HepG2 (cell line): ENCODE data around the gene PSD4. TPM values are rescaled to one million over a fixed set of nuclear protein-coding genes. Genes with fewer than 3 reads are reported as not detected.

Experiments used
- ATAC-seq: fragments of 200-7000 bp; cut with Tn5 transposase; 3 replicates; pipeline ENCODE4 v1.9.1; 2020; ENCODE audit warnings: mild to moderate bottlenecking, moderate library complexity
- BruUV-seq: library from RNA; stranded (reverse); fragments of 400-500 nt; replicated peaks from 2 replicates; lab custom pipeline; 2021; lab: Mats Ljungman, UMichigan
- CTCF ChIA-PET: fragments of 300-600 bp; formaldehyde crosslinking; extraction: SDS; loops from one replicate; lab custom pipeline; 2021; ENCODE audit warnings: low total read pairs, inconsistent platforms, low intra/inter-chr PET ratio; lab: Yijun Ruan, JAX
- POLR2A ChIA-PET: fragments of 350-600 bp; sonication (Branson Sonifier 250); formaldehyde crosslinking; loops from one replicate; lab custom pipeline; 2020; ENCODE audit warnings: antibody characterized with exemption, inconsistent platforms; lab: Yijun Ruan, JAX
- DNase-seq: peaks from one replicate; pipeline ENCODE4 v3.0.0-alpha.2; 2015; ENCODE audit warnings: low spot score
- FAIRE-seq: peaks from 3 replicates; lab custom pipeline; 2011; peaks lifted over from hg19 to GRCh38; lab: Jason Lieb, UNC
- H2AFZ ChIP-seq: one replicate; pipeline ENCODE4 v1.6.1; 2011; ENCODE audit warnings: low read length, inconsistent platforms
- H3K27ac ChIP-seq: fragments of 300-600 bp; 3 replicates; pipeline ENCODE4 v1.8.0; 2011; ENCODE audit warnings: mixed run types, mild to moderate bottlenecking, mixed read lengths, low read length, inconsistent platforms; ENCODE audit not compliant: insufficient read depth; ENCODE audit errors: extremely low read length
- H3K27me3 ChIP-seq, 2 experiments: fragments of 200-600 bp in 1 of 2; 2 replicates in 1 of 2; 3 replicates in 1 of 2; pipeline versions ENCODE4 v1.6.0 to v1.8.0; 2011; ENCODE audit warnings: low read length in 2 of 2, mild to moderate bottlenecking in 2 of 2, moderate library complexity in 2 of 2, inconsistent platforms in 1 of 2; ENCODE audit not compliant: insufficient read depth in 2 of 2, control insufficient read depth in 1 of 2
- H3K36me3 ChIP-seq, 2 experiments: fragments of 200-600 bp in 1 of 2; replicated peaks in 1 of 2; 2 replicates in 1 of 2; 3 replicates in 1 of 2; pipeline versions ENCODE4 v1.5.1 to v1.8.0; 2011; ENCODE audit warnings: low read length in 2 of 2, inconsistent platforms in 1 of 2; ENCODE audit not compliant: insufficient read depth in 2 of 2, control insufficient read depth in 1 of 2
- H3K4me1 ChIP-seq: 2 replicates; pipeline ENCODE4 v1.5.1; 2012; ENCODE audit warnings: low read length, inconsistent platforms; ENCODE audit not compliant: insufficient read depth
- H3K4me2 ChIP-seq: 2 replicates; pipeline ENCODE4 v1.6.0; 2011; ENCODE audit warnings: low read depth, low read length, inconsistent platforms
- H3K4me3 ChIP-seq, 3 experiments: fragments of 200-600 bp in 1 of 3; sonication (generic), shearing (Covaris generic) in 1 of 3; replicated peaks in 1 of 3; 2 replicates each; pipeline ENCODE4 v1.5.1; 2011 to 2016; ENCODE audit warnings: low read length in 3 of 3, inconsistent platforms in 2 of 3, low read depth in 2 of 3, mild to moderate bottlenecking in 2 of 3, control low read depth in 1 of 3, mixed read lengths in 1 of 3; ENCODE audit not compliant: insufficient read depth in 1 of 3
- H3K79me2 ChIP-seq: one replicate; pipeline ENCODE4 v1.6.1; 2011; ENCODE audit warnings: low read length, inconsistent platforms; ENCODE audit not compliant: insufficient read depth
- H3K9ac ChIP-seq: 2 replicates; pipeline ENCODE4 v1.6.0; 2011; ENCODE audit warnings: mild to moderate bottlenecking, low read depth, low read length, inconsistent platforms; ENCODE audit not compliant: insufficient read depth
- H3K9me3 ChIP-seq: 2 replicates; pipeline ENCODE4 v1.5.1; 2012; ENCODE audit warnings: mild to moderate bottlenecking, low read length
- H4K20me1 ChIP-seq: 2 replicates; pipeline ENCODE4 v1.6.0; 2011; ENCODE audit warnings: inconsistent platforms, mild to moderate bottlenecking, low read length, moderate library complexity; ENCODE audit not compliant: insufficient read depth
- AHR ChIP-seq: IDR thresholded peaks from 2 replicates; pipeline ENCODE4 v1.6.1; 2018; ENCODE audit warnings: missing genetic modification reagents, missing compliant biosample characterization
- CTCF ChIP-seq: sonication (generic); formaldehyde crosslinking; IDR thresholded peaks from 2 replicates; pipeline ENCODE4 v1.5.0; 2020; ENCODE audit warnings: mild to moderate bottlenecking, missing genetic modification reagents, moderate library complexity
- HIC2 ChIP-seq: sonication (generic); formaldehyde crosslinking; IDR thresholded peaks from 2 replicates; pipeline ENCODE4 v1.9.0; 2022; ENCODE audit warnings: low read depth, missing genetic modification reagents
- HOXA7 ChIP-seq: sonication (generic); formaldehyde crosslinking; IDR thresholded peaks from 2 replicates; pipeline ENCODE4 v1.8.1; 2022; ENCODE audit warnings: mild to moderate bottlenecking, missing genetic modification reagents, moderate library complexity
- MLXIP ChIP-seq: sonication (generic); formaldehyde crosslinking; IDR thresholded peaks from 2 replicates; pipeline ENCODE4 v1.9.0; 2021; ENCODE audit warnings: missing genetic modification reagents, borderline replicate concordance
- MTA1 ChIP-seq: sonication (generic); formaldehyde crosslinking; IDR thresholded peaks from 2 replicates; pipeline ENCODE4 v1.4.0; 2020; ENCODE audit warnings: missing genetic modification reagents, mild to moderate bottlenecking, borderline replicate concordance
- MTF1 ChIP-seq: sonication (generic); formaldehyde crosslinking; IDR thresholded peaks from 2 replicates; pipeline ENCODE4 v1.5.0; 2020; ENCODE audit warnings: missing genetic modification reagents
- TERF1 ChIP-seq: sonication (generic); formaldehyde crosslinking; IDR thresholded peaks from 2 replicates; pipeline ENCODE4 v1.8.0; 2022; ENCODE audit warnings: mild to moderate bottlenecking, missing genetic modification reagents, moderate library complexity
- USF2 ChIP-seq, 2 experiments: sonication (generic) in 1 of 2; formaldehyde crosslinking in 1 of 2; IDR thresholded peaks; 2 replicates each; pipeline versions ENCODE4 v1.5.1 to v1.6.1; 2011 to 2020; ENCODE audit warnings: borderline replicate concordance in 1 of 2, low read depth in 1 of 2, low read length in 1 of 2, mild to moderate bottlenecking in 1 of 2, missing genetic modification reagents in 1 of 2, moderate library complexity in 1 of 2
- ZFY ChIP-seq: sonication (generic); formaldehyde crosslinking; IDR thresholded peaks from 2 replicates; pipeline ENCODE4 v1.4.0; 2020; ENCODE audit warnings: missing genetic modification reagents
- ZNF230 ChIP-seq: sonication (generic); formaldehyde crosslinking; IDR thresholded peaks from 2 replicates; pipeline ENCODE4 v1.4.0; 2020; ENCODE audit warnings: mild to moderate bottlenecking, missing genetic modification reagents
- ZNF629 ChIP-seq: sonication (generic); formaldehyde crosslinking; conservative IDR thresholded peaks from 2 replicates; pipeline ENCODE4 v1.5.0; 2020; ENCODE audit warnings: missing genetic modification reagents
- ZNF773 ChIP-seq: sonication (generic); formaldehyde crosslinking; IDR thresholded peaks from 2 replicates; pipeline ENCODE4 v1.4.0; 2020; ENCODE audit warnings: missing genetic modification reagents, borderline replicate concordance
- WGBS: methylation state at CpG from one replicate; pipeline ENCODE4 v1.1.6; 2017; ENCODE audit warnings: low lambda C conversion rate; 5-methylcytosine and 5-hydroxymethylcytosine counted together
- in situ Hi-C: cut with HindIII; loops from 2 replicates; pipeline ENCODE4 v1.10.0; 2017; ENCODE audit warnings: low pct_unique_long_range_greater_than_20kb; ENCODE audit not compliant: extremely low pct_ligation_motif_present
- intact Hi-C: fragments of 100-400 bp; cut with micrococcal nuclease; formaldehyde crosslinking; loops from one replicate; pipeline ENCODE4 v1.10.0; 2022; ENCODE audit not compliant: unreplicated experiment
- polyA plus RNA-seq, 8 experiments: library from polyadenylated mRNA; depleted of rRNA in 3 of 8; stranded (reverse) in 7 of 8; unstranded in 1 of 8; fragments of >200 nt; fragmentation: Illumina TruSeq in 4 of 8; extraction: Trizol in 4 of 8; gene quantifications; 2 replicates each; pipeline versions ENCODE4 v1.2.1 to v1.2.3, GENCODE V29; 2011 to 2016; ENCODE audit warnings: low read depth in 4 of 8, missing spikeins in 1 of 8, mixed read lengths in 1 of 8; ENCODE audit not compliant: insufficient read depth in 1 of 8
- total RNA-seq, 5 experiments: library from RNA; depleted of rRNA; stranded (reverse); fragments of >200 nt; fragmentation: Illumina TruSeq; extraction: Trizol; gene quantifications; 2 replicates each; pipeline ENCODE4 v1.2.3, GENCODE V29; 2016; ENCODE audit warnings: low read depth in 1 of 5

Gene PSD4
- total and polyA plus RNA-seq, 2 of the 13 experiments (the other 11 are each of a cell fraction or from before 2014, with no cell fraction given), result 5.8 to 9.4 TPM

GRCh38 chr2:113246606-113247005, 72.8 kb downstream of the PSD4 start:
- no peak overlapping the region for H2AFZ ChIP-seq
- no peak overlapping the region for H3K4me2 ChIP-seq
- H3K79me2 ChIP-seq, result no peaks in the 10 kb centered on the region
- ChIA-PET POLR2A (interaction anchor here (0.6 to 2.4 kb wide), 6 partner anchors 12 to 106 kb away, joined by 3 to 10 read pairs (median 4); no protein-coding TSS in a partner anchor), CTCF (interaction anchor here (3.8 kb wide), 1 partner anchor 42 kb away, joined by 26 read pairs; no protein-coding TSS in a partner anchor)
- no peaks in the 10 kb centered on the region for H4K20me1 ChIP-seq
- H3K27ac ChIP-seq, result no peak overlapping the region
- 90% methylated on average over 14 of the region's 14 CpGs for WGBS
- FAIRE-seq (no peak), DNase-seq (no peak), ATAC-seq (no peak)
- BruUV-seq, result no TSS peak
- H3K36me3 ChIP-seq, result no peaks in the 10 kb centered on the region
- no peaks in the 10 kb centered on the region for H3K27me3 ChIP-seq
- in situ Hi-C loops (loop anchor here (5.0 kb wide), 1 partner anchor 39 kb away; no protein-coding TSS in a partner anchor), intact Hi-C loops (no loop called here)
- peaks cover 58% of the 10 kb centered on the region for H3K4me1 ChIP-seq
- no peaks in the 10 kb centered on the region for H3K9me3 ChIP-seq
- no peak overlapping the region for H3K9ac ChIP-seq
- H3K4me3 ChIP-seq, result no peak overlapping the region
- TF ChIP-seq HOXA7 (CRISPR knock-in tag) (no peak), CTCF (CRISPR knock-in tag) (no peak), HIC2 (CRISPR knock-in tag) (no peak), ZNF773 (CRISPR knock-in tag) (no peak), ZFY (no peak), MLXIP (CRISPR knock-in tag) (no peak), MTA1 (CRISPR knock-in tag) (no peak), ZNF230 (CRISPR knock-in tag) (no peak), ZNF629 (CRISPR knock-in tag) (no peak), MTF1 (CRISPR knock-in tag) (no peak), AHR (CRISPR knock-in tag) (no peak), USF2 (IDR thresholded peaks at IDR 0.05; ENCODE audit: low read depth, low read length) (no peak), USF2 (CRISPR knock-in tag; IDR thresholded peaks at IDR 0.05; ENCODE audit: borderline replicate concordance) (no peak), TERF1 (CRISPR knock-in tag) (no peak)
